Measurements from ENCODE around the gene ZBTB16.

ZBTB16 gene

DNA sequence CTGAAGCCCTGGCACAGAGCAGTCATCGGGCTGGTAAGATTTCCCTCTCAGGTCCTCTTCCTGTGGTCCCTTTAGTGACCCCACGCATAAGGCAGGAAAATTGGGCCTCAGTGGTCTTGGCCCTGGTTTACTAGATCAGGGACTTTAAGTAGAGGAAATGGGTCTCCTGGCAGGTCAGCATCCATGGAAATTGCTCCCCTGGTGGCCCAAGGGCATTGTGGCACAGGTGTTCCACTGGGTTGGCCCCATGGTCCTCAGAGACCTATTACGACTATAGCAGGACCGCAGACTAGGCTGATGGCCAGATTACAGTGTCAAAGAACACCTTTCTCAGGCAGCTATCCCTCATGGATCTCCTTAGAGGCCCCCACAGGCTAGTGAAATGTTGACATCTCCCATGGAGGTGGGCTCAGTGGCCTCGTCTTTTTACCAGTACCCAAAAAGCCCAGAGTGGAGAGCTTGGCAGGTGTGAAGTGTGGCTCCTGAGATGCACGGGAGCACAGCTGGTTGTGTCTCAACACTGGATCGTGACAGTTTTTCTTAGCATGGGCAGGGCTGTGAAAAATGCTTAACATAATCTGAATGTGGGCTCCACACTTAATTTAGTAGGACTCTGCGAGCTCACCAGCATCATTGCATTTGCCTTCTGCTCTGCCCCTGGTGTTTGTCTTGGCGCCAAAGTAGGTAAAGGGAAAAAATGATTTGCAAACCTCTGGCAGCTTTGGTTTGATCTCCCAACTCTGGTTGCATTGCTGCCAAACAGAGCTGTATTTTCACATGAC, 74.2 kb downstream of the ZBTB16 start:
- DNase-seq, result no peak

GRCh38 chr11:114134870-114135269, 75.4 kb downstream of the ZBTB16 start:
- no peak for DNase-seq

- DNase-seq, result no peak
These were observed 76.2 kb downstream of the ZBTB16 start for GRCh38 chr11:114135737-114136151.

GRCh38 chr11:114136686-114137640, 77.5 kb downstream of the ZBTB16 start:
- DNase-seq, result no peak

GRCh38 chr11:114137838-114138237, 78.3 kb downstream of the ZBTB16 start:
- DNase-seq, result no peak

DNA sequence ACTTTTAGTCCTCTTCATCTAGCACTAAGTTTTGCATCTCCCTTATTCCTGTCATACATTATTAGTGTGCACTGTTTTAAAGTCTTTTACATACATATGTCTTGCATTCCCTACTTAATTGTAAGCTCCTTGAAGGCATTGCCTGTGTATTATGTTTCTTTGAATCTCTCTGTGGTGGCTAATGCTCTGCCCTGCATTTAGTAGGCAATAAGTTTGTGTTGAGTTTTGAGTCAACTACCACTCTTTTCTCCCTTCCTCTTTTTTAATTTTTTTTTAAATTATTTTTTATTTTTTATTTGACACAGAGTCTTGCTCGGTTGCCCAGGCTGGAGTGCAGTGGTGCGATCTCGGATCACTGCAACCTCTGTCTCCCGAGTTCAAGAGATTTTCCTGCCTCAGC, 78.9 kb downstream of the ZBTB16 start:
- no peak for DNase-seq

DNA sequence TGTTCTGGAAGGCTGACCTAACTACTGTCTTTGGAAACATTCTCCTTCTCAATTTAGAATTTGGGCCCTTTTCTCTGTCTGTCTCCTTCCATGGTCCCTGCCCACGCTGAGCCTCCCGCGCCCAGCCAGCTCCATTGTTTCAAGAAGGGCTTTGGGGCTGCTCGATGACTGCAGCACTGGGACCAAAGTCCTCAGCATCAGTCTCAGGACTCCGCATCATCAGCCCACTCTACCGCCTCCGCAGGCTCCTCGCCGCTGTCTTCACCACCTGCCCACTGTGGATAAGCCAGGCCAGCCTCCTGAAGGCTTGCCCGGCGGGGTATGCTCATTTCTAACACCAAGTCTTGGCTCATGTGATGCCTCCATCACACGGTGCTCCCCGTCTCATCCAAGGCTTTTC, 81.3 kb downstream of the ZBTB16 start:
- DNase-seq, result no peak

DNA sequence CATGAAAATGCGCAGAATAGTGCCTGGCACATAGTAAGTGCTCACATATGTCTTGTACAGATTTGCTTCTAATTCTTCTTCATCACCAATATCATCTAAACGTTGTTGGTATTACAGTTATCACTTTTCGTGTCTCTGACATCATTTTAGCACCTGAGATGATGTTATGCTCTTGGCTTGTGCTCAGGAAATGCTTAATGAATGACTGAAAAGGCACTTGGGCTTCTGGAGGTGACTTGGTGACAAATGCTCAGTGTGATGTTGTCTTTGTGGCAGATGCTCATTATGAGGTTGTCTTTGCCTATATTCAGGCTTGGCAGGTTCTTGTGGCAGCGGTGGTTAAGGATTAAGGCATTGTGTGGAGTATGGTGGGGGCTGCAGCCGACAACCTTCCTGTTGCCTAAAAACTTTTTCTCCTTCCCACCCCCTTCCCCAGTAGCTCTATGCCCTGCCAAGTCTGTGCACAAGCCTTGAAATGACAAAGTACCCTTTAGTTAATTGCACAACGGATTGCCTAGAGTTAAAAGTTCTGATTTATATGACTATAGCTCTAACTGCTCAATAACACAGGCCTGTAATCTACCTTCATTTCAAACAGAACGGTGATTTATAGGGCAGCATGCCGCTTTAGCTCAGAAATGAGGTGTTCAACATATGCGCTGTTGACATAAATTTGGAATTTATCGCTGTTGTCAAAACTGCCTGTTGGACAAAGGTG, 82.5 kb downstream of the ZBTB16 start:
- DNase-seq, result no peak

GRCh38 chr11:114142707-114143106, 83.2 kb downstream of the ZBTB16 start:
- no peak for DNase-seq

DNA sequence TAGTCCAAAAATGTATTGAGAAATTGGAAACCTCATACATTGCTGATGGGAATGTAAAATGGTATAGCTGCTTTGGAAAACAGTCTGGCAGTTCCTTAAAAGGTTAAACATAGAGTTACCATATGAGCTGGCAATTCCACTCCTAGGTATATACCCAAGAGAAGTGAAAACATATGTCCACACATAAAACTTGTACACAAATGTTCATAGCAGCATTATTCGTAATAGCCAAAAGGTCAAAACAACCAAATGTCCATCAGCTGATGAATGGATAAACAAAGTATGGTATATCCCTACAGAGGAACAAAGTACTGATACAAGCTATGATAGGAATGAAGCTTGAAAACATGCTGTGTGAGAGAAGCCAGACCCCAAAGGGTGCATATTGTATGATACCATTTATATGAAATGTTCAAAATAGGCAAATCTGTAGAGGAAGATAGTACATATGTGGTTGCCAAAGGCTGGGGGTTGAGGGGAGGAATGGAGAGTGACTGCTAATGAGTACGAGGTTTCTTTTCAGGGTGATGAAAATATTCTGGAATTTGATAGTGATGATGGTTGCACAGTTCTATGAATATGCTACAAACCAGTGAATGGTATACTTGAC, 85.8 kb downstream of the ZBTB16 start:
- DNase-seq, result no peak

GRCh38 chr11:114147375-114148012, 88.0 kb downstream of the ZBTB16 start:
- no peak for DNase-seq

GRCh38 chr11:114148013-114148382, 88.5 kb downstream of the ZBTB16 start:
- no peak for DNase-seq

DNA sequence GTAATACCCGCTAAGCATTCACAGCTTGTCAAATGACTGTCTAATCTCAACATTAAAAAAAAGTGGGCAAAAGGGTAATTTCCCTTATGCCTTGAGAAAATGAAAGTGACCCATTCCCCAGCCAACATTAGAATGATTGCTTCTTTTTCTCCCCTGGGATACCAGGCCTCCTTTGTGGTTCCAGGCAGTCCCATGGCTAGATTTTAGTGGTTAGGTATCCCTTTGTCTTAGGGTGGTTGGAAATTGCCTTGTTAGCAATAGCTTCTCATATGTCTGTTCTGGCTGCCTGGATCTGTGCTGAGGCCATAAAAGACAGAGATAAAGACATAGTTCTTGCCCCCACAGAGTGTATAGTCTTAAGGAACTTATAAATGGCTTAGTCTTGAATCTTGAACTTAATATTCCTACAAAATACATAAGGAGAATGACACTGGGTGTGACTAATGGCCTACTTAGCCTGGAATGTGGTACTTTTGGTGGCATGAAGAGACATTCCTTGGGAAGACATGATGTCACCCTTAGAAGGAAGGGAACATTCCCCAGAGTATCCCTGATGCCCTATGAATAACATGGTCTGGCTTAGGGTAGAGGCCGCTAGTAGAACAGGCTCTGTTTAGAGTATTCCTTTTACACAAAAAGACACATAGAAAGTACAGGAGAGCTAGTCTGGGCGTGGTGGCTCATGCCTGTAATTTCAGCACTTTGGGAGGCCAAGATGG, 90.3 kb downstream of the ZBTB16 start:
- no peak for DNase-seq

DNA sequence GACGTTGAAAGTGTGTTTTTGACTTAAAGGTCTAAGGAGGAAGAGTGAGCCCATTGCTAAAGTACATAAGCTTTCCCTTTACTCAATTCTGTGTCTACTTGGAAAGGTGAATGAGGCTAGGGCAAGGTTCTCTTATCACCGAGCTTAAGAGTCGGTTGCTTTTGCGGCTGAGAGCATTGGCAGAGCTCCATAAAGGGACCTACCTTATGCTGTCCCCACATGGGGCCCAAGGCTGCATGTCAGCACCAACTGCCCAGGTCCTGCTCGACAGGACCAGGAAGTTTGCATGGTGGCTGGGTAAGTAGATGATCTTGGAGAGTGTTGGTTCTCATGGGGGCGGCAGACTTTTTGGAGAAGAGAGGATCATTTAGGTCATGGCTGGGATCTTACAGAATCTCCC, 91.2 kb downstream of the ZBTB16 start:
- DNase-seq, result no peak

GRCh38 chr11:114151631-114152030, 92.1 kb downstream of the ZBTB16 start:
- DNase-seq, result no peak

DNA sequence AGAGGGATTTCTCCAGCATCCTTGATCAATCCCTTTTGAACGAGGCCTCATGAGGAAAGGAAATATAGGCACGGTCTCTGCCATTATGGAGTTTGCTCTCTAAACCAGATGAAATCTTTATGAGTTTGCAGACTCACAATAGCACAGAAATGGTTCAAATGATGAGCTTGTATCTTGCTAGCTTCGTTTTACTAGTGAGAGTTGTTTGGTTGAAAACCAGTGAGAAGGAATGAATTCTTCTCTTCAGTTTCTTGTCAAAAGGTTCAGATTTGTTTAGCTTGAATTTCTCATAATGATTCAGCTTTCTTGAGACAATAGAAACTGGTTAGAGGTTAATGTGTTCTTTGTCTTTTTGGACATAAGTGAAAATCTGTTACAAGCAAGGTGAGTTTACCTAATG, 92.7 kb downstream of the ZBTB16 start:
- DNase-seq, result no peak

- DNase-seq, result no peak
These were observed 93.3 kb downstream of the ZBTB16 start for GRCh38 chr11:114152785-114153184.

DNA sequence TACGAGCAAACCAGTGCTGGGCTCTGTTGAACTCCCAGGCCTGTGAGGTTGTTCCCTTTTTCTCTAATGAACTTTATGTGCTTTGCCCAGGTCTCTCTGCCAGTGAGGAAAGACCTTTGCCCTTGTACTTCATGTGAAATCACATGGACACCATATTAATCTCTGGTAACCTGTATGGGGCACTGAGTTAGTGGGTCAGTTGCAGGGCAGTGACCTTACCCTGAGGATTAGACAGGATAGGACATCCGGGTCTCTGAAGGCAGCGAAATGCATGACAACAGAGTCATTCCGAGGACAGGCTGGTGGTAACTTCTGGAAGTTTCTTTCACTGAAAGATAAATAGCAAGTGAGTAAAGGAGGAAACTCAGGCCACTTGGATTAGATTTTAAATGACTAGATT, 93.7 kb downstream of the ZBTB16 start:
- DNase-seq, result no peak

- DNase-seq, result no peak
These were observed 94.9 kb downstream of the ZBTB16 start for GRCh38 chr11:114154271-114155047.

- DNase-seq, result no peak
These were observed 95.6 kb downstream of the ZBTB16 start for GRCh38 chr11:114155116-114155515.

- no peak for DNase-seq
These were observed 96.6 kb downstream of the ZBTB16 start for GRCh38 chr11:114156131-114156581.

Data from NK-92 treated with Interleukin-12 subunit alpha and Interleukin-12 subunit beta, amount 100 ng/mL, for 24 hours (cell line).